ENCODE measurements around the gene PCSK5. TPM values are rescaled to one million over a fixed set of nuclear protein-coding genes. Genes with fewer than 3 reads are reported as not detected.

PCSK5 gene
- polyA plus RNA-seq, 1 donor from 2014 or later, result 1.7 TPM

GRCh38 chr9:76396597-76396996 is 506.1 kb downstream of the PCSK5 start:
- no peaks in the 10 kb centered on the region for H3K27me3 ChIP-seq (ENCODE audit: insufficient read depth, low read depth, low read length)
- peaks cover 17% of the 10 kb centered on the region for H3F3A ChIP-seq (ENCODE audit: insufficient read depth, low read length, poor library complexity, severe bottlenecking)
- no peaks in the 10 kb centered on the region for H3K36me3 ChIP-seq (ENCODE audit: insufficient read depth, low read length)
- TF ChIP-seq SMC3 (conservative IDR thresholded peaks at IDR 0.05; ENCODE audit: poor library complexity) (no peak), CTCF (IDR thresholded peaks at IDR 0.05; ENCODE audit: poor library complexity, severe bottlenecking) (no peak), RAD21 (conservative IDR thresholded peaks at IDR 0.05) (no peak), POLR2AphosphoS5 (IDR thresholded peaks at IDR 0.05) (no peak), EP300 (conservative IDR thresholded peaks at IDR 0.05; ENCODE audit: poor library complexity, severe bottlenecking) (no peak), MXI1 (conservative IDR thresholded peaks at IDR 0.05; ENCODE audit: poor library complexity, severe bottlenecking) (no peak), EZH2 (IDR thresholded peaks at IDR 0.05; ENCODE audit: borderline replicate concordance, insufficient read depth, low read length, poor library complexity, severe bottlenecking) (no peak), REST (IDR thresholded peaks at IDR 0.05; ENCODE audit: borderline replicate concordance) (no peak), TAF1 (IDR thresholded peaks at IDR 0.05; ENCODE audit: low read depth) (no peak)
- H3K4me2 ChIP-seq (ENCODE audit: low read length), result no peak overlapping the region
- no peak overlapping the region for H3K4me3 ChIP-seq (ENCODE audit: low read length)
- no peak overlapping the region for H3K27ac ChIP-seq (ENCODE audit: low read length)
- no peaks in the 10 kb centered on the region for H3K9me2 ChIP-seq (ENCODE audit: insufficient read depth, low read length)
- H3K79me2 ChIP-seq (replicated peaks; ENCODE audit: insufficient read depth, low read length), result peaks cover 13% of the 10 kb centered on the region
- no peaks in the 10 kb centered on the region for H4K20me1 ChIP-seq (ENCODE audit: insufficient read depth)
- H3K9ac ChIP-seq (ENCODE audit: low read length), result no peak overlapping the region
- H2AFZ ChIP-seq (ENCODE audit: low read depth, low read length), result no peak overlapping the region
- H3K9me3 ChIP-seq (ENCODE audit: low read length), result no peaks in the 10 kb centered on the region

GRCh38 chr9:76399856-76400255 is 509.4 kb downstream of the PCSK5 start:
- no peak overlapping the region for H3K4me3 ChIP-seq (ENCODE audit: low read length)
- H3K79me2 ChIP-seq (replicated peaks; ENCODE audit: insufficient read depth, low read length), result no peaks in the 10 kb centered on the region
- H3F3A ChIP-seq (ENCODE audit: insufficient read depth, low read length, poor library complexity, severe bottlenecking), result peaks cover 13% of the 10 kb centered on the region
- no peak for TF ChIP-seq SMC3 (conservative IDR thresholded peaks at IDR 0.05; ENCODE audit: poor library complexity)
- TF ChIP-seq CTCF (IDR thresholded peaks at IDR 0.05; ENCODE audit: poor library complexity, severe bottlenecking), result no peak
- TF ChIP-seq EP300 (conservative IDR thresholded peaks at IDR 0.05; ENCODE audit: poor library complexity, severe bottlenecking), result no peak
- TF ChIP-seq TAF1 (IDR thresholded peaks at IDR 0.05; ENCODE audit: low read depth), result no peak
- TF ChIP-seq POLR2AphosphoS5 (IDR thresholded peaks at IDR 0.05), result no peak
- no peak for TF ChIP-seq MXI1 (conservative IDR thresholded peaks at IDR 0.05; ENCODE audit: poor library complexity, severe bottlenecking)
- TF ChIP-seq REST (IDR thresholded peaks at IDR 0.05; ENCODE audit: borderline replicate concordance), result no peak
- no peak for TF ChIP-seq RAD21 (conservative IDR thresholded peaks at IDR 0.05)
- no peak for TF ChIP-seq EZH2 (IDR thresholded peaks at IDR 0.05; ENCODE audit: borderline replicate concordance, insufficient read depth, low read length, poor library complexity, severe bottlenecking)
- H4K20me1 ChIP-seq (ENCODE audit: insufficient read depth), result no peaks in the 10 kb centered on the region
- H2AFZ ChIP-seq (ENCODE audit: low read depth, low read length), result no peak overlapping the region
- no peak overlapping the region for H3K27ac ChIP-seq (ENCODE audit: low read length)
- no peak overlapping the region for H3K4me2 ChIP-seq (ENCODE audit: low read length)
- no peaks in the 10 kb centered on the region for H3K9me3 ChIP-seq (ENCODE audit: low read length)
- no peaks in the 10 kb centered on the region for H3K9me2 ChIP-seq (ENCODE audit: insufficient read depth, low read length)
- H3K27me3 ChIP-seq (ENCODE audit: insufficient read depth, low read depth, low read length), result no peaks in the 10 kb centered on the region
- no peaks in the 10 kb centered on the region for H3K36me3 ChIP-seq (ENCODE audit: insufficient read depth, low read length)
- H3K9ac ChIP-seq (ENCODE audit: low read length), result no peak overlapping the region

Data from neural cell (in vitro differentiated cells).